ENCODE measurements around the gene RYR1. TPM values are rescaled to one million over a fixed set of nuclear protein-coding genes. Genes with fewer than 3 reads are reported as not detected.

Gene RYR1
- total and polyA plus RNA-seq, 2 of the 13 experiments (the other 11 are each of a cell fraction or from before 2014, with no cell fraction given), result 0.03 TPM; not detected in 1

DNA sequence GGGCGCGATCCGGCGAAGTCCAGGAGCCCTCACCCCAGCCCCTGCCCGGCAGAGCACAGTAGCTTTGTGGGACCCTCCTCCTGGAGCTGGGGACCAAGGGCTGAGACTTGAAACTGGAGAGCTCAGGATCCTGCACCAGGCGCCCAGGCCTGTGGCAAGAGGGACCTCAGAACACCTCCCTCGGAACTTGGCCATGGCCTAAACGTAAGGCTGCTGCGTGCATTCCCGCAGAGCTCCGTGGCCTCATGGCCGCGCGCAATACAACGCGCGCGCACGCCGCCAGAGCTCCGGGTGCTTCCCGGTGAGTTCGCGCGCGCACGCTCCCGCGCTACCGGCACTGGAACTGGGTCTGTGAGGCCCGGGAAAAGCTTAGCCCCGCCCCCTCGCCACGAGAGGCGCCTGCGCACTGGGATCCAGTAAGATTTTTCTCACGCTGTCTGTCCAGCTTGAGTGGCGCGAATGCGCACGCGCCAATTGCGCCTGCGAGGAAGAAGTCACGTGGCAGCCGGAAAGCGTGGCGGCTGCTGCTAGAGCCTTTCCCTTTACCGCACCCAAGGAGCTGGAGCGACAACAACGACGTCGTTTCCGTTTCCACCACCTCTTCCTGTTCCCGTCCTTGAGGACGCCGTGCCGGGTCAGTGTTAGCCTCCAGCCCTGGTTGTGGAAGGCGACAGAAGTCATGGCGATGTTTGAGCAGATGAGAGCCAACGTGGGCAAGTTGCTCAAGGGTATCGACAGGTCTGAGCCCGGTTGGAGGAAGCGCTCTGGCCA lies 185.3 kb downstream of the RYR1 start, which contains the start of gene EIF3K (continued):
- TF ChIP-seq ZBTB20 (CRISPR knock-in tag; IDR thresholded peaks at IDR 0.05; ENCODE audit: borderline replicate concordance, low read depth) (peak; percentile 29; the same call in 1 of the 2 replicates), GABPA (IDR thresholded peaks at IDR 0.05; ENCODE audit: low read depth, low read length) (peak; percentile 95), GABPA (CRISPR knock-in tag; IDR thresholded peaks at IDR 0.05; ENCODE audit: low read depth) (peak; percentile 99), RXRB (CRISPR knock-in tag; IDR thresholded peaks at IDR 0.05; ENCODE audit: borderline replicate concordance) (peak; percentile 47), ZNF607 (CRISPR knock-in tag; IDR thresholded peaks at IDR 0.05; ENCODE audit: borderline replicate concordance) (peak; percentile 70; the same call in 1 of the 2 replicates), BCL6 (CRISPR knock-in tag; IDR thresholded peaks at IDR 0.05) (peak; percentile 28; the same call in 1 of the 2 replicates), MYNN (CRISPR knock-in tag; IDR thresholded peaks at IDR 0.05; ENCODE audit: low read depth) (0 out of 2 replicates have a peak, but pooled peaks have one; percentile 32), KLF6 (CRISPR knock-in tag; IDR thresholded peaks at IDR 0.05) (peak; percentile 24; the same call in 1 of the 2 replicates), ZNF784 (CRISPR knock-in tag; IDR thresholded peaks at IDR 0.05; ENCODE audit: borderline replicate concordance) (peak; percentile 80; the same call in 1 of the 2 replicates), THAP11 (CRISPR knock-in tag; IDR thresholded peaks at IDR 0.05) (peak; percentile 95), ZNF572 (CRISPR knock-in tag; IDR thresholded peaks at IDR 0.05) (peak; percentile 86; the same call in 1 of the 2 replicates), GATAD1 (CRISPR knock-in tag; IDR thresholded peaks at IDR 0.05) (peak; percentile 99), ZFP36L2 (CRISPR knock-in tag; IDR thresholded peaks at IDR 0.05) (no peak), SP2 (CRISPR knock-in tag; IDR thresholded peaks at IDR 0.05) (peak; percentile 58; the same call in 1 of the 2 replicates), ZNF33B (CRISPR knock-in tag; IDR thresholded peaks at IDR 0.05) (peak; percentile 52; the same call in 1 of the 2 replicates), CHD2 (IDR thresholded peaks at IDR 0.05; ENCODE audit: low read depth, low read length) (no peak), ASH2L (IDR thresholded peaks at IDR 0.05; ENCODE audit: insufficient read length, low read depth, low read length) (peak; percentile 72), ZNF746 (CRISPR knock-in tag; IDR thresholded peaks at IDR 0.05) (0 out of 2 replicates have a peak, but pooled peaks have one; percentile 35), NR2C2 (CRISPR knock-in tag; IDR thresholded peaks at IDR 0.05; ENCODE audit: borderline replicate concordance) (peak; percentile 31; the same call in 1 of the 2 replicates), RBM22 (optimal IDR thresholded peaks at IDR 0.05; ENCODE audit: low read length) (no peak), KLF15 (CRISPR knock-in tag; IDR thresholded peaks at IDR 0.05; ENCODE audit: borderline replicate concordance) (no peak), ZNF282 (IDR thresholded peaks at IDR 0.05; ENCODE audit: partially characterized antibody) (no peak)
- TF ChIP-seq, protein P1, sequence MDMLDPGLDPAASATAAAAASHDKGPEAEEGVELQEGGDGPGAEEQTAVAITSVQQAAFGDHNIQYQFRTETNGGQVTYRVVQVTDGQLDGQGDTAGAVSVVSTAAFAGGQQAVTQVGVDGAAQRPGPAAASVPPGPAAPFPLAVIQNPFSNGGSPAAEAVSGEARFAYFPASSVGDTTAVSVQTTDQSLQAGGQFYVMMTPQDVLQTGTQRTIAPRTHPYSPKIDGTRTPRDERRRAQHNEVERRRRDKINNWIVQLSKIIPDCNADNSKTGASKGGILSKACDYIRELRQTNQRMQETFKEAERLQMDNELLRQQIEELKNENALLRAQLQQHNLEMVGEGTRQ (IDR thresholded peaks at IDR 0.05; ENCODE audit: low read depth, low read length), result peak; percentile 93
- TF ChIP-seq, protein P1 (CRISPR knock-in tag; IDR thresholded peaks at IDR 0.05; ENCODE audit: borderline replicate concordance), result peak; percentile 98
- TF ChIP-seq, protein P2, sequence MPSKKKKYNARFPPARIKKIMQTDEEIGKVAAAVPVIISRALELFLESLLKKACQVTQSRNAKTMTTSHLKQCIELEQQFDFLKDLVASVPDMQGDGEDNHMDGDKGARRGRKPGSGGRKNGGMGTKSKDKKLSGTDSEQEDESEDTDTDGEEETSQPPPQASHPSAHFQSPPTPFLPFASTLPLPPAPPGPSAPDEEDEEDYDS (CRISPR knock-in tag; IDR thresholded peaks at IDR 0.05), result peak; percentile 39; the same call in 1 of the 2 replicates
- TF ChIP-seq, protein P3, sequence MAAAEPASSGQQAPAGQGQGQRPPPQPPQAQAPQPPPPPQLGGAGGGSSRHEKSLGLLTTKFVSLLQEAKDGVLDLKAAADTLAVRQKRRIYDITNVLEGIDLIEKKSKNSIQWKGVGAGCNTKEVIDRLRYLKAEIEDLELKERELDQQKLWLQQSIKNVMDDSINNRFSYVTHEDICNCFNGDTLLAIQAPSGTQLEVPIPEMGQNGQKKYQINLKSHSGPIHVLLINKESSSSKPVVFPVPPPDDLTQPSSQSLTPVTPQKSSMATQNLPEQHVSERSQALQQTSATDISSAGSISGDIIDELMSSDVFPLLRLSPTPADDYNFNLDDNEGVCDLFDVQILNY (CRISPR knock-in tag; conservative IDR thresholded peaks at IDR 0.05), result peak; percentile 87
